ENCODE results near the gene RND2.
"Not testable (repeated sequence)": the region's sequence is repeated elsewhere in the genome, so short reads cannot be mapped to it uniquely, and the experiment has no call there.

The RND2 gene

DNA sequence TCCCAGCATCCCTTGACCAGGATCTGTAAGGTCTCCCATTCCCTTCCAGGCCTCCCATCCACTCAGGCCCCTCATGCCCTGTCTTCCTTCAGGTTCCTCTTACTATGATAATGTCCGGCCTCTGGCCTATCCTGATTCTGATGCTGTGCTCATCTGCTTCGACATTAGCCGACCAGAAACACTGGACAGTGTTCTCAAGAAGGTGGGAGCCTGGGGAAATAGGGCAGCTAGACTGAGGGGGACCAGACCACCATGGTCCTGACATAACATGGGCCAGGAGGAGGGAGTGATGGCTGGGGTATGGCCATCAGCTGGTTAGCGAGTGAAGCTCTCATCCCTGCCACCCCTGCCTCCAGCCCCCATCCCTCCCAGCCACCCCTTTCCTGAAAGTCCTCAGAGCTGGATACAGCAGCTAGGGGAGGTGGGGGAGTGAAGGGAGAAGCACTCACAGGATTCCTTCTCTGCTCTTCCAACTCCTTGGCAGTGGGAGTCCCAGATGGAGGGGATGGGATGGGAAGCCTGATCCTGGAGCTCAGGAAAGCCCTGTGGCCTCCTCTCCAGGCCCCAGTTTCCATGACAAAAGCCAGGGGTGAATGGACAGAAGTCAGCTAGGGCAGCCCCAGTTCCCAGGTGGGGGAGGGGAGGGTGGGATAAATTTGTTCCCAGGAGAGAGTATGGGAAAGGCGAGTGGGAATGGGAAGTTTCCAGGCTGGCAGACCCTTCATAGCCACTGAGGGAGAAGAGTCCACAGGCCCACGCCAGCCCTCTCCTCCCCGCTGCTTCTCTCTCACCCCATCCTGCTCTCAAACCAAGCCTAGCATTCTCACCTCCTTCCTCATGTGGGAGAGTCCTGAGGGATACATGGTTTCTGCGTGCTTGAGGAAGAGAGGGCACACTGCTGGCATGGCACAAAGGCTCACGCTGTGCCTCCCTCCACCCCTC lies 2.3 kb downstream of the RND2 start:
- DNase-seq, result no peak

DNA sequence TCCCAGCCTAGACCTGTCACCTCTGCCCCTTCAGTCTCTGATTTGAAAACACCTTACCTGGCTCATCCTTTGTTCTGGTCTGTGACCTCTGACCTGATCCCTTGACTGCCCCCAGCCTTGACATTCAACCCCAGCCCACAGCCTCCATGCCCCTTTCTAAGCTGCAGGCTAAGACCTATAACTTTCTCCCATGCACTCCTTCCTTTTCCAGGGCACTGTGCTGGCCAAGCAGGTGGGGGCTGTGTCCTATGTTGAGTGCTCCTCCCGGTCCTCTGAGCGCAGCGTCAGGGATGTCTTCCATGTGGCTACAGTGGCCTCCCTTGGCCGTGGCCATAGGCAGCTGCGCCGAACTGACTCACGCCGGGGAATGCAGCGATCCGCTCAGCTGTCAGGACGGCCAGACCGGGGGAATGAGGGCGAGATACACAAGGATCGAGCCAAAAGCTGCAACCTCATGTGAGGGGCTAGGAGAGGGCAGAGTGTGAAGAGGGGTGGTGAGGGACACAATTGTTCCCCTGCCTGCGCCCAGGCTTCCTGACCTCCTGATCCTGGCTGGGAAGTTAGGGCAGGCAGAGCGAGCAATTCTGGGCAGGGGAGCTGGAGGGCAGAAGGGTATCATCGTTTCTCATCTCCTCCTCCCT lies 3.3 kb downstream of the RND2 start:
- DNase-seq, result no peak

- DNase-seq, result no peak
These were observed 5.2 kb downstream of the RND2 start for GRCh38 chr17:43030137-43030767.

DNA sequence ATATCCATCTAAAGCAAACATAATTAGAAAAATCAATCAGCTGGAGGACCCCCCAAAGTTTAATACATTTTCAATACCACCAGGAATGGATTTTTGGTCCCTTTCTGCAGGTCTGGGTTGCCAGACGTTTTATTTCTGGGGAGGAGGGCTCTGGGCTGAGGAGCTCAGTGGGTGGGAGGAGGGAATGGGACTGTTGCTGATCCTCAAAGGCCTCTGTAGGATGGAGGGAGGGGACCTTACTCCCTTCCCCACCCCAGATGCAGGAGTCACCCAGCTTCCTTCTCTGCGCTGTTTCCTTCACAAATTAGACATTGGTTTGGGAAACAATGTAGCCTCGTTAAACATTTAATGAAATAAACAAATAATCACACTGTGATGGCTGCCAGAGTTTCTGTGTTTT lies 6.6 kb downstream of the RND2 start:
- no peak for DNase-seq

- DNase-seq, result no peak
These were observed 9.2 kb downstream of the RND2 start for GRCh38 chr17:43033948-43034881.

GRCh38 chr17:43034894-43035293 lies 9.9 kb downstream of the RND2 start:
- DNase-seq, result no peak

GRCh38 chr17:43039646-43040045 lies 14.6 kb downstream of the RND2 start:
- DNase-seq, result no peak

DNA sequence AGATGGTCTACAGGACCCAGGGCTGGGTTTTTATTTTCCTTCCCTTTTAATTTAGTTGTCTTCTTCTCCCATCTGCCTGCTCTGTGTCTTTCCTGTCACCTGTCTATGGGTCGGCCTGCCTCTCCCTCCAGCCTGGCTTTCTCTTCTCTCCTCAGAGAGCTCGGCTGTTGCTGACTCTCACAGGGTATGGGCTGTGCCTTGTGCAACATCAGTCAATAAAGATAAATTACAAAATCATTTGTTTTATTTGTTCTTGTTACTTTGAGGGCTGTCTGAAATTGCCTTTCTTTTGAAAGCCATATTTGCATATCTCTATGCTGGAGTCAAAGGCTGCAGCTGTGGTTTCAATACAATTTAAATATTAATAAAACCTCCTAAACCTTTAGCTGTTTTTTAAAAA lies 15.6 kb downstream of the RND2 start:
- no peak for DNase-seq

GRCh38 chr17:43042025-43042628 lies 17.1 kb downstream of the RND2 start:
- no peak for DNase-seq

GRCh38 chr17:43043307-43043706 lies 18.3 kb downstream of the RND2 start:
- DNase-seq, result no peak

DNA sequence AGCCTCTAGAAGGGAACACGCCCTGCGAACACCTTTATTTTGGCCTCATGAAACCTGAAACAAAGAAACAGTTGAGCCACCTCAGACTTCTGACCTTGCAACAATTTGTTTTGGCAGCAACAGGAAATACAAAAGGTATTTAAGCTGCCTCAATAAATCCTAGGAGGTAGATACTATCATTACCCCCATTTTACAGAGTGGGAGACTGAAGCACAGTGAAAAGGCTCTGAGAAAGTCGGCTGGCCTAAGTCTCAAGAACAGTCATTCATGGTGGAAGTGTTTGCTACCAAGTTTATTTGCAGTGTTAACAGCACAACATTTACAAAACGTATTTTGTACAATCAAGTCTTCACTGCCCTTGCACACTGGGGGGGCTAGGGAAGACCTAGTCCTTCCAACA lies 19.0 kb downstream of the RND2 start:
- no peak for DNase-seq

GRCh38 chr17:43051969-43052368 lies 26.9 kb downstream of the RND2 start:
- no peak for DNase-seq

DNA sequence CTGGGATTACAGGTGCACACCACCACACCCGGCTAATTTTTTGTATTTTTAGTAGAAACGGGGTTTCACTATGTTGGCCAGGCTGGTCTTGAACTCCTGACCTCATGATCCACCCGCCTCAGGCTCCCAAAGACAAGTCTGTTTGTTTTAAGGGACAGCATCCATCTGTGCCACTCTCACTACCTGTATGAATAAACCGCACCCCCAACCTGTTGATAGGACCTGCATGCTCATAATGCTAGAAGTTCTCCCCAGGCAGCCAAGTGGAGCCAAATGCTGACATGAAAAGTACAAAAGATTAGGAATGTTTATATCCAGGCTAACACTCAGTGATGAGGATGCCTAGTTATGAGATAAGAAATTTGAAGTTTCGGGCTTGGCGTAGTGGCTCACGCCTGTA lies 28.0 kb downstream of the RND2 start:
- not testable (repeated sequence) for DNase-seq

DNA sequence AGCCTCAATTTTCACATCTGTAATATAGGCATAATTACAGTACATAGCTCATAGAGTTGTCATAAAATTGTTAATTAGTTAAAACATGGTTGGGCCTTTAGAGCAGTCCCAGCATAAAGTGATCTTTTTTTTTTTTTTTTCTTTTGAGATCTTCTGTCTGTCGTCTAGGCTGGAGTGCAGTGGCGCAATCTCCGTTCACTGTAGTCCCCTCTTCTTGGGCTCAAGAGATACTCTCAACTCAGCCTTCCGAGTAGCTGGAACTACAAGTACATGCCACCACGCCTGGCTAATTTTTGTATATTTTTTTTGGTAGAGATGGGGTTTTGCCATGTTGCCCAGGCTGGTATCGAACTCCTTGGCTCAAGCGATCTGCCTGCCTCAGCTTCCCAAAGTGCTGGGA lies 31.0 kb downstream of the RND2 start:
- no peak for DNase-seq

- no peak for DNase-seq
These were observed 38.1 kb downstream of the RND2 start for GRCh38 chr17:43062984-43063638.

DNA sequence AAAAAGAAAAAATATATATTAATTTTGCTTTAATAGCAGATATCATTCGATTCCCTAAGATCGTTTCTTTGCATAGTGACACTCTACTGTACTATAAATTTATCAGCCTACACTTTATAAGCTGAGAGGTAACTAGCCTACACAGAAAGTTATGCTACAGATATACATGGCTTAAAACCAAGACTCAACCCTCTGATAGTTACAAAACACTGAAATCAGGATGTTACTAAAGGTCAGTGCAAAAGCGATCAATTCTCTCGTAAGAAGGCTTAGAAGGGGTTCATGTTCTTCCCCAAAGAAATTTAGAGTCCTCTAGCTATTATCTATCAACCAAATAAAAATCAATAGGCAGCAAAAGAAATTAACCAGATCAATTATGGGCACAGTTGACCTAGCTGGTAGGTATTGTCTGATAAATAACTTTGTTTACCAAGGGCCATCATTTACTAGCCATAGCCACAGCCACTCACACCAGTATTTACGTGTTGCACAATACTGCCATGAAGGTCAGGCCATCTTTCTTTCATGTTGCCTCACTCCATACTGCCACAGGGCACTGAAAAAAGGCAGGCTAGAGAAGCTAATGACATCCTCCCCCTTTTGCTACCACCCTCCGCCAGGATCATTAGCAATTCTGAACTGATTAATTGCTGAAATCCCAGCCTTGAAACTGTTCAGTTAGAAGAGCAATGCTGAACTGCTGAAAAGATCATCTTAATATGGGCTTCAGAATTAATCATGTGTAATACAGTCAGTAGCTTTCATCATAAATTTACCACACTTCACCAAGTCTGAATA lies 43.7 kb downstream of the RND2 start:
- no peak for DNase-seq

- no peak for DNase-seq
These were observed 44.4 kb downstream of the RND2 start for GRCh38 chr17:43069368-43069898.

GRCh38 chr17:43070257-43070656 lies 45.2 kb downstream of the RND2 start:
- no peak for DNase-seq

- DNase-seq, result no peak
These were observed 45.8 kb downstream of the RND2 start for GRCh38 chr17:43070872-43071271.

DNA sequence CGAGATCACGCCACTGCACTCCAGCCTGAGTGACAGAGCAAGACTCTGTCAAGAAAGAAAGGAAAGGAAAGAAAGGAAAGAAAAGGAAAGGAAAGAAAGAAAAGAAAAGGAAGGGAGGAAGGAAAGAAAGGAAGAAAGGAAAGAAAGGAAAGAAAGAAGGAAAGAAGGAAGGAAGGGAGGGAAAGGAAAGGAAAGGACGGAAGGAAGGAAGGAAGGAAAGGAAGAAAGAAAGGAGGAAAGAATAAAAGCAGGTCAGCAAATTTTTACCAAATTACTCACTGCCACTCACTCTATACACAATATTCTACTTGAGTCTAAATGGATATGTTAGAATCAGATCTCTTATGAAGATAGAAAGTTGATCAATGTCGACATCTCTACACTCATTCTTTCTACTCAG lies 49.8 kb downstream of the RND2 start:
- DNase-seq, result no peak

All from COR-L47 (cell line).